GM21723 (cell line): ENCODE results near the gene SLC2A13.
"Not testable (repeated sequence)": the region's sequence is repeated elsewhere in the genome, so short reads cannot be mapped to it uniquely, and the experiment has no call there.

Experiments
- ATAC-seq: cut with Tn5 transposase; IDR thresholded peaks from one replicate; pipeline ENCODE4 v1.9.1; 2021; ENCODE audit warnings: mild to moderate bottlenecking, moderate library complexity; ENCODE audit not compliant: unreplicated experiment

The SLC2A13 gene

DNA sequence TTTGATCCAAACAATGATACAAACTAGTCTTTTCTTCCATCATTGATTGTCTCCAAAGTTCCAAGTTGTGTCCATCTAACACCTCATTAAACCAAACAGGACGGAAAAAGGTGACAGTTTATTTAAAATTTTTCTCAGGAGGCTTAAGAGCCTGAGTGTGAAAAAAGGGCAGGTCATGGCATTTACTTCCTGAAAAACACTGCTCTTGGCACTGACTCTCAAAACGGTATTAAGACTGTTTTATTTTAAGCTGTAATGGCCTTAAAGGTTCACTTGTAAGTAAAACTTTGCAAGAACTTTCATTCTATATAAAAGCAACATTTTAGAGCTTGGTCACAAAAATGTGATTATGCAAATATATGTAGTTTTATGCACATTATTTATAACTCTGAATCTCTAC is 222.5 kb downstream of the SLC2A13 start:
- ATAC-seq: no peak

DNA sequence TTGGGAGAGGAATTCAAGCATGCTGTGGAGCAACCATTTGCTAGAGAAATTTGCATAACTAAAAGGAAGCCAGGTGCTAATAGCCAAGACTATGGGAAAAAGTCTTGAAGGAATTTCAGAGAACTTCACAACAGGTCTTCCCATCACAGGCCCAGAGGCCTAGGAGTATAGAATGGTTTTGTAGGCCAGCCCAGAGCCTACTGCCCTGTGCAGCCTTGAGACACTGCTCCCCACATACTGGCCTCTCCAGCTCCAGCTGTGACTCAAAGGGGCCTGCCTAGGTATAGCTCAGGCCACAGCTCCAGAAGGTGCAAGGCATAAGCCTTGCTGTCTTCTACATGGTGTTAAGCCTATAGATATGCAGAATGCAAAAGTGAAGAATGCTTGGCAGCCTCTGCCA is 227.1 kb downstream of the SLC2A13 start:
- ATAC-seq: no peak

DNA sequence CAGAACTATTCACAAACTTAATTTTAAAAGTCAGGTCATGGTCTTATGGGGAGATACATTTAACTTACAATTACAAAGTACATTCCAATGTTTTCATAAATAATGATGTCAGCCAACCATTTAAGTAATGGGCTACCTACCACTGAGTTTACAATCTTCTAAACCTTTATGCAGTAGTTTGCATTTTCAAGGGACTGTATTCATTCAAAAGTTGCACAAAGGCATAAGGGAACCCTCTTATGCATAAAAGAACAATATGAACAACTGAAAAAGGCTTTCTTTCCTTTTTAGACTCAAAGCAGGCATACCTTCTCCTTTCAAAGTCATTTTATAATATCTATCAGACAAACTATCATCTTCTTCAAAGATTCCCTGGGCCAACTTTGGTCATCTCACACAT is 230.2 kb downstream of the SLC2A13 start:
- ATAC-seq: no peak

DNA sequence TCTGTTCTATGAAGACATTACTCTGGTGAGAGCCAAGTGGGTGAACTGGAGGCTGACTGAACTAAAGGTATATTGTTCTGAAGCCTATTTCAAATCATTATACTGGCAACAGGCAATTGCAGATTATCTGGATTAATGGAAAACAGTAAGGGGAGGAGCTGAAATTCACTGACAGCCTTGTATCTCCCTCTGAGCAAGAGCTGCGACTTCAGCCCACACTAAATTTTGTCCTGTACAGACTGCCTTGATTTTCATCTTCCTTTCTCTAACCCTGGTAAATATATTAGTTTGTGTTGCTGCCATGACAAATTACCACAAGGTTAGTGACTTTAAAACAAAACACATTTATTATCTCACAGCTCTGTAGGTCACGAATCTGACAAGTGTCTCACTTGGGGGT is 231.1 kb downstream of the SLC2A13 start:
- ATAC-seq: no peak

DNA sequence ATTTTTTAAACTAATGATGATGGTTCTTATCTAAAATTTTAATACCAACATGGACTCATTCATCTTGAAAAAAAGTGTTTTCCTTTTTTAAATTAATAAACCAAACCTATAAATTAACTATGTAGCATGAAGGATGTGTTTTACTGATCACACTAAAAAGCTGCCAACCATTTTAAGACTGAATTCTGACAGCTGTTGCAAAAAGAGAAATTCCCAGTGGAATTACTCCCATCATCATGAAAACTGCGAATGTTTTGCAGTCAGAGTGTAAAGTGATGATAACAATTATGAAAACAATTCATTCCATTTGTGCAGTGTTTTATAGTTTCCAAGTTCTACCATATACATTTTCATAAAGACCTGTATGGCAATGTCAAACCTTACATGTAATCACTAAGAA is 232.8 kb downstream of the SLC2A13 start:
- ATAC-seq: no peak

DNA sequence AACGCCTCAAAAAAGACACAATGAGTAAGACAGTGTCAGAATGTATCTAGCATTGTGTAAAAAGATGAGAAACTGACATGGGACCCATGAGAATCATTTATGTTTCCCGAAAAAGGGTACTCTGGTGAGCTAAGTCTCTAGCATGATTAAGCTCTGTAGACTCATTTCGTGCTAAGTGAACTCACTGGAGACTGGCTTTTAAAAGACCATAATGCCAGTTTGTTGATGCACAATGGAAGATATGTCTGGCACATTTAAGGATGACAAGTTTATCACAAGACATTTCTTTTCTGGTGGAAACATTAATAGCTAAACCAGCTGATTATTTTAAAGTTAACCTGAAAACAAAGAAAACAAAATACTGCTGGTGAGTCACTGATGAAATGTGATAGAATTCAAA is 233.5 kb downstream of the SLC2A13 start:
- no peak for ATAC-seq

DNA sequence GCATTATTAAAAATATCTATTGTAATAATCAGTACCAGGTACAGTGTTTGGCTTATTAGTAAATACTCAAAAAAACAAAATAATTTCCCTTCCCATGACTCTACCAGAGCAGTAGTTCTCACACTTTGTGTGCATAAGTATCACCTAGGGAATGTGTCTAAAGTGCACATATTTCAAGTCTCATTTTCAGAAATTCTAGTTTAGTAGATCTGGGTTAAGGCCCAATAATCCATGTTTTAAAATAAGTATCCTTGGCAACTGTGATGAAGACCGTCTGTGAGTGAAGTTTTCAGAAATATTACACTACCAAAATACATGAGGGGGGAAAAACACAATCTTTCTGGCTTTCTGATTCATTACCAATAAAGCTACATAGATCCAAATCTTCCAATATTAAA is 237.6 kb downstream of the SLC2A13 start:
- ATAC-seq: no peak

DNA sequence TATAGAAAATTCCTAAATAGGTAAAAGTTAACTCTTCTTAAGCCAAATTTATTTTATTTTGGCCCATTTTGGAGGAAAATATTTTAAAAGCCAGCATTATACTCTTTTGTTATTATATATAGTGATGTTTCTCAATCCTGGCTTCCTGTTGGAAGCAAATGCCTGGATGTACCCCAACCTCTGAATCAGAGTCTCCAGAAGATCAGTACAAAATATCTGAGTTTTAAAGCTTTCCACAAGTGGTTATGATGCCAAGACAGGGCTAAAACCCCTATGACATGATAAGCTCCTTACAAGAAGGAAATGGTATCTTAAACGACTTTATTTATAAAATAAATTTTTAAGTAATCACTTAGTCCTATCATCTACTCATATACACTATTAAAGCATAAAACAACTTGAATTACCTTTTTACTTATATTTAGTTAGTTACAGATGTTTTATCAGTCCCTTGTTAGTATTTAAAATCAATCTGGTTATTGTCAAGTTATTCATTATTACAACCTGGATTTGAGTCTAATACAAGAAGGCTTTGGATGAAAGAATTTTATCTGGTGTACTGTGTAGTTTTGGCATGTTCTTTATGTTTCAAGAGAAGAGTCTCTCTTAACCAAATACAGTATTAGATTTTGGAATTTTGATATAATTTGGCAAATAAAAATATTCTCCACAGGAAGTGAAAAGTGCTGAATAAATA is 238.1 kb downstream of the SLC2A13 start:
- ATAC-seq: no peak

DNA sequence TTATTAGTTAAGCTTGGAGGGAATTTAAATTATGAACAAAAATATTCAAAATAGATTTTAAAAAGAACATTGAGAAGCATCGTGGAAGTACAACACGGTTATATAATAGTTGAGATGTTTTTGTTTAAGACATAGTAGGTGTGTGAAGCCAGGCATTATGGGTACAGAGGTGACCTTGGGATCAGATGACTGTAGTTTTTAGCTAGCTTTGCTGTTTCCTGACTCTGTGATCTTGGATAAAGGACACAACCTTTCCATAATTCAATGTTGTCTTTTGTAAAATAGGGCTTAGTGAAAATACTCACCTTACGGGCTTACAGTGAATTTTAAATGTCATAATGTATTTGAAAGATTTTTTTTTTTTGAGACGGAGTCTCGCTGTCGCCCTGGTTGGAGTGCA is 239.7 kb downstream of the SLC2A13 start:
- no peak for ATAC-seq

DNA sequence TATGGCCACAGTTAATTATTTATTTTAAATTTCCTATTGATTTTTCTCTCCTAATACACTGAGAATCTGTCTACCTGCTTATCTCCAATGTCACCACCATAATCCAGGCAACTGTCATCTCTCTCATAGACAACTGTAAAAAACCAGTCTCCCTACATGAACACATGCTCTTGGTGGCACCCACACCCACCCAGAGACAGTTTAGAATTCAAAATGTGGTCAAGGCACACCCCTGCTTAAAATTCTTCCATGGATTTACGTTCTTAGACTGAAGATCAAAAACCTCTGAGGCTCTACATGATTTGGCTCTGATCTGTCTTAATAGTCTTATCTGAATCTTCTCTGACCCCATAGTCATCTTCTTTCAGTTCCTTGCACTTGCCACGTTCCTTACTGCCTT is 245.2 kb downstream of the SLC2A13 start:
- ATAC-seq: no peak

DNA sequence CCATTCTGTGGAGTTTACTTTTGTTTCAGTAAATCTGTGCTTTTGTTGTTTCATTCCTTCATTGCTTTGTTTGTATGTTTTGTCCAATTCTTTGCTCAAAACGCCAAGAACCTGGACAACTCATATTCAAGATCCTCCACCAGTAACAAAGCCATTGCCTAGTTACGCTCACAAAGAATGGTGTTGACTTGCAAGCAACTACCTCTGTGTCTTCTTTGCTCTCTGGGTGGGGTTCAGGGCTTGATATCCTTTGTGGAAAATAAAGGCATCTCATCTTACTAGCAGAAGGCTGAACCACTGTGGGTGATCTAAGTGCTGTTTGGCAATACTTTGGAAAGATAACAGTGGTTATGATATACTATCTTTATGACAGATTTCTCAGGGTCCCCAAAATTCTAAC is 252.9 kb downstream of the SLC2A13 start:
- ATAC-seq: no peak

DNA sequence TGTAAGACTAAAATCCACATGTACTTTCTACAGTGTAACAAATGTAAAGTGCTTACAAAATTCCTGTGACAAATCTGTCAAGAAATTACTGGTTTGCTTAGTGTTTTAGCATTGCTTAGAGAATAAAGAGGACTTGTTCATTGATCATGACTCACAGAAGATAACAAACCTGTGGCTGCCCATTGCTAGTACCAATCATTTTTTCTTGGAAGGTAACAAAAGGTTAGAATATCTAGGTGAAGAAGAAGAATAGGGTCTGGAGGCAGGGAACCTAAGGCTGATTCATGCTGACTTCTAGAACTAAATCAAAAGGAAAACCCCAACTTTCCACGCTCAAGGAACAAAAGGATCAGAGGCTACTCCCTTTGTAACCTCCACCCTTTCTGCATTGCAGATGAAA is 253.5 kb downstream of the SLC2A13 start:
- ATAC-seq: no peak

DNA sequence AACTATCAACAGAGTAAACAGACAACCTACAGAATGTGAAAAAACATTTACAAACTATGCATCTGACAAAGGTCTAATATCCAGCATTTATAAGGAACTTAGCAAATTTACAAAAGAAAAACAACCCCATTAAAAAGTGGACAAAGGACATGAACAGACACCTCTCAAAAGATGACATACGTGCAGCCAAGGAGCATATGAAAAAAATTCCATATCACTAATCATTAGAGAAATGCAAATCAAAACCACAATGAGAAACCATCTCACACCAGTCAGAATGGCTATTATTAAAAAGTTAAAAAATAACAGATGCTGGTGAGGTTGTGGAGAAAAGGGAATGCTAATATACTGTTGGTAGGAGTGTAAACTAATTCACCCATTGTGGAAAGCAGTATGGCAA is 257.7 kb downstream of the SLC2A13 start:
- ATAC-seq: not testable (repeated sequence)

DNA sequence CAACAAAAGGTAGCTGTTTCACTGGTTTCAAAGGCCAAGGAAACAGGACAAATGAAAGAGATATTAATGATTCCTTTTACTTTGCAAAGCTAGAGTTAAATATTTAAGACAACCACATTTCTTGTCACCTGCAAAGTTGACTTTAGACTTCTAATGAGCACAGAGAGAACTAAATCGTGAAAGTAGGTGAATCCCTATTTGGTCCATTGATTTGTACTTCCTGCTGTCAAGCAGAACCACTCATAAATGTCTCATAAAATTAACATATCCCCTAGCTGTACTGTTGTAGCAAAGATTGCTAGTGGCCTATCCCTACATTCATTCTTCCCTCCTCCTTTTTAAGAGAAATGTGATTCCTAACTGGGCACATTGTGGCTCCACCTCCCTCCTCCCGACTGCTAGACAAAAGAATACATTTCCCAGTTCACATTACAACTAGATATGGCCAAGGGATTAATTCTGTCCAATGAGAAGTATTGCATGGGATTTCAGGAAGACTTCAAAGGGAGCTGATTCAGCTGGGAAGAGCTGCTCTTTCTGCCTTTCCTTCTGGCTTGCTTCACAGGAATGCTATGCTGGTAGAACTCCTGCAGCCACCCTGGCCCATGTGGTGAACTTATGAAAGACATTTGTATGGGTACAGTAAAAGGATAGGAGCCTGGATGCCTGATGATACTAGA is 258.8 kb downstream of the SLC2A13 start:
- ATAC-seq: no peak

DNA sequence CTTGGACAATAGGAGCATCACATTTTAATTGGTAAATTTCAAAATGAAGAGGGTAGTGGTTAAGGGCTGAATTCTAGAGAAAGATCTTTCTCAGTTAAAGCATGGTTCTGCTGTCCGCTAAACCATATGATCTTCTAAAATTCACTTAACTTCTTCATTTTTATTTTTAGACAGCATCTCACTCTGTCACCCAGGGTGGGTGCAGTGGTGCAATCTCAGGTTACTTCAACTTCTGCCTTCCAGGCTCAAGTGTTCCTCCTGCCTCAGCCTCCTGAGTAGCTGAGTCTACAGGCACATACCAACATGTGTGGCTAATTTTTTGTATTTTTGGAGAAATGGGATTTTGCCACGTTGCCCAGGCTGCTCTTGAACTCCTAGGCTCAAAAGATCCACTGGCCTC is 259.6 kb downstream of the SLC2A13 start:
- no peak for ATAC-seq

DNA sequence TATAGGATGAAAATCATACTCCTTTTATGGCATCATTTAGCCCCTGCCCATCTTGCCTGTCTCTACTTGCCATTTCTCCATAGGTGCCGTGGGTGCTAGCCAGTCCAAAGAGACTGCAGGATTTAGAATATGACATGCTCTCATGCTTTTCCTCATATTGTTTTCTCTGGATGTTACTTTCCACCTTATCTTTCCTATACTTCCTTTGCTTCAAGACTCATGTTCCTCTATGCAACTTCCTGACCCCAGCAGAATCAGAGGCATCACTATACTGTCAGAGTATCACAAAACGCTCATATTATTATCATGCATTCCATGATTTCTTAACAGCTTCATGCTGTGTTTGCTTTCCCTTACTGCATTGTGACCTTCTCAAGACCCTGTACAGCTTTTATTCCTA is 265.5 kb downstream of the SLC2A13 start:
- ATAC-seq: no peak

DNA sequence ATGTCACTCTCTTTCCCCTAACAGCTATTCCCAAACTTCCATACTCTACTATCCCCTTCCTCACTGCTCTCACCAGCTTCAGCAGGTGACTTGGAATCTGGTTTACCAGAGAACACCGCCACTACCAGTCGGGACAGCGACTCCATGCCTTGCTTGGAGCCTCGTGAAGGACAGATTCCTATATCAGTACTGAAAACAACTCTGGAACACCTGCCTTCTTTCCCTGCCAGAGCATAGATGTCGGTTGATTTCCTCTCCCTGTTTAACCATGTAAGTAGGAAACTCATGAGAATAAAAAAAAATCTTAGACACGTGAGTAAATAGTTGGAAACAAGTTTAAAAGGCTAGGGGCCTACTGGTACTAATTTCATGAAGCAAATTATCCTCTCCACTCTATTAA is 266.8 kb downstream of the SLC2A13 start:
- no peak for ATAC-seq

DNA sequence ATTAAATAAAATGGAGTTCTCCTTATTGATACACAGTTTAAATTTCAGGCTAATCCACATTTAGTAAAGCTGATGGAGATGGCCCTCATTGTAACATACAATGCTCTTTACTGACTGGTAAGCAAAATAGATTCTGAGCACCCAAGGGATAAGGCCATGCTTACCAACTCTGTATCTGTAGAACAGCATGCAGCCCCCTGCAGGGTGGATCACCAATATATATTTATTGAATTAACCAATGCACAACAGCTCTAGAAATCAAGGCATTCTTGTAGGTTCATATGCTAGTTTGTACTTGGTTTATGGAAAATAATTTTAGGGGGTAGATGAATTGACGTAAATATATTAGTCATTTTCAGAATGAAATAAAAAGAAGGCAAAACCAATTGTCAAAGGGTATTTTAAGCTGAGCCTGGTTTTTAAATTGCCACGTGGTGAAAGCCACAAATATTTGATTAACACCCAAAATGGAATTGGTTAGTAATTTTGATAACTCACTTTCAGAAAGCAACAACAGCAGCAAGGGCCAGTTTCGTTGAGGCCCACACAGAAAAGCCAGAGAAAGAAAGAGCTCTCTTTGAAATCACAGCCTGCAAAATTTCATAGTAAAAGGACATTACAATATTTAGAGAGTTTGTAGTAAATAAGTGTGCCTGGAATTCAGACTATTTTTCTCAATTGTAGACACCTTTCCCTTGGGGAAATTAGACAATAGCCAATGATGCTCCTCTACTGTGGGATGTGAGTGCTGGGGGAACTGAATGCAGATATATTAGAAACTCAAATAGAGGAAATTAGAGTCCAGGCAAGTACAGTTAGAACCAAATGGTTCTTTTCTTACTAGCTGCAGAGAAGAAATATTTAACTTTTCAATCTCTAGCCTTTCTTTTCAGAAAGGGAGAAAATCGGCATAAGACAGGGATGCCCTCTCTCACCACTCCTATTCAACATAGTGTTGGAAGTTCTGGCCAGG is 270.1 kb downstream of the SLC2A13 start:
- peak; percentile 78 for ATAC-seq

DNA sequence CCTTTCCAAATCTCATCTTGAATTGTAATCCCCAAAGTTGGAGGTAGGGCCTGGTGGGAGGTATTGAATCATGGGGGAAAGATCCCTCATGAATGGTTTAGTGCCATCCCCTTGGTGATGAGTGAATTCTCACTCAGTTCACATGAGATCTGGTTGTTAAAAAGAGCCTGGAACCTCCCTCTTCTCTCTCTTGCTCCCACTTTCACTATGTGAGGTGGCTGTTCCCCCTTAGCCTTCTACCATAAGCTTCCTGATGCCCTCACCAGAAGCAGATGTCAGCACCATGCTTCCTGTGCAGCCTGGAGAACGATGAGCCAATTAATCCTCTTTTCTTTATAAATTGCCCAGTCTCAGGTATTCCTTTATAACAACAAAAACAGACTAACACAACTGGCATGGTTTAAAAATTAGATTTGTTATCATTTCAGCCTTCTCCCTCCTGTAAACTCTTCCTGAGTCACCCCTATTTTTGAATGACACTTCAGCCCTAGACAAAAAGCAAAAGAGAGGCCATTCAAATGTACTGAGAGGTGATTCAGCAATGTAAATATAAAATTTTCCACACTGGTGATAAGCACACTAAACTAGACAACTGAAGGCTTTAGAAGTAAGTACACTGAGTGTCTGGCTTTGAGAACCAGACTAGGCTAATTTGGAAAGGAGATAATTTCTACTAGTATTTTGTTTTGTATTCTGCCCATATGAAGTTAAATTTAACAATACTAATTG is 274.1 kb downstream of the SLC2A13 start:
- ATAC-seq: no peak

DNA sequence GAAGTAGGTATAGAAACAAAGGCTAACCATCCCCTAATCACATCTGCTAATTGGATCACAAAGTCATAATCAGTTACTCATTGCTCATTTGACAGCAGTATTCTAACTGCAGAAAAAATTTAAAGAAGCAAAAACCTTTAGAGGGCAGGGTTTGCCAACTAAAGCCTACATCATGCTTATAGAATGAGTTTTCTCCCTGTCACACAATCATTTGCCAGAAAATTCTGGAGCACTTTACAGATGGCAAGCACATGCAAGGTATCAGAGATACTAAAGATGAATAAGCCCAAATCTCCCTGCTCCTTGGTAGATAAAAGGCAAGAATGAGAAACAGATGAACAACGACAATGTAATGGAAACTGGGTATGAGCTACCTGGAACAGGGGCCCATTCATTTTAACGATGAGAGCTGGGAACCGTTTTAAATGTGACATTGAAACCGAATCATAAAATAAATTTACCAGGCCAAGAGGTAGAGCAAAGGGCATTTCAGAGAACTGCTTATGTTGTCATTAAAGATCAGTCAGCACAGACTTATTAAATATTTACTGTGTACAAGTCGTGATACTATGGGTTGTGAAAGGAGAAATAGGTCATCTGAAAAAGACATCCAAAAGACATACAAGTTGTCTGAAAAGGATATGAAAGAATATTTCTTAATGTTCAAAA is 274.9 kb downstream of the SLC2A13 start:
- ATAC-seq: no peak
